Loucy (cell line): ENCODE measurements around the gene MILR1.

Source experiments
- CTCF ChIP-seq: fragments of 200-600 bp; sonication (generic); conservative IDR thresholded peaks from 2 replicates; pipeline ENCODE4 v1.5.1; 2014; ENCODE audit warnings: mild to moderate bottlenecking, antibody characterized with exemption, low read length
- EZH2phosphoT487 ChIP-seq: fragments of 200-600 bp; IDR thresholded peaks from 2 replicates; pipeline ENCODE4 v1.6.1; 2018; ENCODE audit warnings: antibody characterized with exemption, mild to moderate bottlenecking, moderate library complexity, borderline replicate concordance

DNA sequence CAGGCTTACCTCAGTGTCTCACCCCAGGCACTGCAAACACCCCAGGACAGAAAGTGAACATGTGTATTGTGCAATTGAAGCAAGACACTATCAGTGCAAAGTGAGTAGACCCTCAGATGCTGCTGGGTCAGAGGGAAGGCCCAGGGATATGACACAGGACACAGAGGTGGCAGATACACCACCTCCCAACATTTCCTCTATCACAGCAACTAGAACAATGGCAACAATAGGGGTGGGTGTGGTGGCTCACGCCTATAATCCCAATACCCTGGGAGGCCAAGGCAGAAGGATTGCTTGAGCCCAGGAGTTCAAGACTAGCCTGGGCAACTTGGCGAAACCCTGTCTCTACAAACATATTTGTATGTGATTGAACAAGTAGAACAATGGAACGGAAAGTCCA, 22.5 kb downstream of the MILR1 start:
- TF ChIP-seq CTCF (no peak), EZH2phosphoT487 (no peak)
